Subcutaneous abdominal adipose tissue (tissue), 5 donors: Measurements from ENCODE around the gene GLB1L3.

Experiments used
- H3K27ac ChIP-seq: one replicate; pipeline ENCODE4 v1.7.0; 2013; ENCODE audit warnings: low read depth, mild to moderate bottlenecking, inconsistent platforms, low read length, moderate library complexity
- H3K27me3 ChIP-seq, 5 donors: one replicate each; pipeline ENCODE4 v1.7.0; 2013; ENCODE audit warnings: low read length in 5 of 5, inconsistent platforms in 1 of 5; ENCODE audit not compliant: control insufficient read depth in 5 of 5, insufficient read depth in 4 of 5
- H3K36me3 ChIP-seq, 5 donors: one replicate each; pipeline ENCODE4 v1.7.0; 2013; ENCODE audit warnings: low read length in 5 of 5; ENCODE audit not compliant: control insufficient read depth in 5 of 5, insufficient read depth in 5 of 5
- H3K4me1 ChIP-seq, 5 donors: one replicate each; pipeline ENCODE4 v1.7.0; 2013; ENCODE audit warnings: low read length in 5 of 5, mild to moderate bottlenecking in 3 of 5, moderate library complexity in 1 of 5; ENCODE audit not compliant: control insufficient read depth in 5 of 5, insufficient read depth in 5 of 5
- H3K4me3 ChIP-seq, 5 donors: one replicate each; pipeline ENCODE4 v1.7.0; 2013; ENCODE audit warnings: low read length in 5 of 5, low read depth in 1 of 5
- H3K9ac ChIP-seq, 5 donors: one replicate each; pipeline ENCODE4 v1.7.0; 2013; ENCODE audit warnings: low read length in 5 of 5, mild to moderate bottlenecking in 4 of 5, moderate library complexity in 3 of 5
- H3K9me3 ChIP-seq, 5 donors: one replicate each; pipeline ENCODE4 v1.7.0; 2013; ENCODE audit warnings: low read length in 5 of 5; ENCODE audit not compliant: control insufficient read depth in 5 of 5
- donor health status: healthy.
- donor health status: healthy.
- donor health status: healthy.
- donor health status: healthy.
- donor health status: healthy.

Gene GLB1L3

DNA sequence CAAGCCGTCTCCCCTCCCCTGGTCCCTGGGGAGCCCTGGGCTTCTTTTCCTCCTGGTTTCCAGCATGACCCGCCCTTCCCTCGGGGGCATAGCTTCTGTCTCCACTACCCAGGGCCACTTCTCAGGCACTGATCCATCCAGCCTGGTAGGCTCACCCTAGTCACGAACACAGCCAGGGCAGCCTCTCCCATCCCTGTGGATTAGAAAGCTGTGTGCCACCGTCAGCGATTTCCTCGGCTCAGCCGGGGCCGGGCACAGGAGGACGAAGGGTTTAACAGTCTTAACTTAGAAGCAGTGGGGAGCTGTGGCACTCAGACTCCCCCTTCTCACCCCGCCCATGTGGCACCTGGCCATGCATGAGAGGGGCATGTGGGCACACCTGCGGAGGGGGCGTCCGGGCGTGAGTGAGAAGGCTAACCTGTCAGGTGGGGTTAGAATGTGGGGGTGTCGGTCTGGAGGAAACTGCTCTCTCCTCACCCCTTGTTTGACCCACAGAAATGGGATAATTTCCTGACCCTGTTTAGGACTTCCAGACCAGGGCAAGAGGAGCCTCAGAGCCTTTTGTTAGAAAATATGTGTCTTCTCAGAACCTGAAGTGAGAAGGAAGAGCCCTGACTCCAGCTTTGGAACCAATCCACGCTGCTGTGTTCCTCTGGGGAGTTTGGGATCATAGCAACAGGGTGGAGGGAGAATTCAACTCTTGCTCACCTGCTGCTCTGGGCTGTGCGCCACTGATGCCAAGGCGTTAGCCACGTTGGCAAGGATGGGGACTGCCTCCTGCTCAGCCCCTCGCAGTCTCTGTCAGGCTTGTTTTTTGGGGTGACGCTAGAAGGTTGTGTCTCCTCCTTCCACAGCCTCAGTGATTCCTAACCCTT is 70.2 kb downstream of the GLB1L3 start:
- H3K36me3 ChIP-seq: no peaks in the 10 kb centered on the region
- no peak overlapping the region for H3K4me3 ChIP-seq
- H3K9ac ChIP-seq: no peak overlapping the region
- H3K27ac ChIP-seq: no peak overlapping the region
- H3K9me3 ChIP-seq: no peaks in the 10 kb centered on the region
- no peaks in the 10 kb centered on the region for H3K4me1 ChIP-seq
- H3K27me3 ChIP-seq: peaks cover 3 to 12% (median 5%) of the 10 kb centered on the region in 5 donors

- Histone ChIP-seq H3K36me3 (no peaks in the 10 kb centered on the region), H3K4me3 (no peak overlapping the region), H3K4me1 (no peaks in the 10 kb centered on the region), H3K27me3 (peaks cover 3 to 12% (median 5%) of the 10 kb centered on the region in 5 donors), H3K27ac (no peak overlapping the region), H3K9me3 (no peaks in the 10 kb centered on the region), H3K9ac (no peak overlapping the region)
Measured at GRCh38 chr11:134346976-134347350, 70.8 kb downstream of the GLB1L3 start.

DNA sequence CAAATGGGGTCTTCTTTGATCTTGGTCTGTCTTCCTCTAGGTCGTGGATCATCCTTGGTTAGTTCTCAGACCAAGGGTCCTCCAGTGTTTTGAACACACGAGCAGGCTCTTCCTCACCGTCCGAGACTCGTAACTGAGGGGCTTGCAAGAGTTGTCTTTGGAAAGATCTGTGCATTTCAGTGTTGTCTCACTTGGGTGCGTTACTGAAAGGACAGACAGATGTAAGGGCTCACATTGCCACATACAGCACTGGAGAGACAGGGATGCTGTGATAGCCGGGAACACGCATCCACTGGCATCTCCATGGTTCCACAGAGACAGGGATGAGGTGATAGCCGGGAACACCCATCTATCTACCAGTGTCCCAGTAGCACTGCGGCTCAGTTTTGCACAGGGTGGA is 71.3 kb downstream of the GLB1L3 start:
- Histone ChIP-seq H3K4me3 (no peak overlapping the region), H3K27ac (no peak overlapping the region), H3K36me3 (no peaks in the 10 kb centered on the region), H3K27me3 (peaks cover 2 to 12% (median 5%) of the 10 kb centered on the region in 5 donors), H3K9ac (no peak overlapping the region), H3K4me1 (no peaks in the 10 kb centered on the region), H3K9me3 (no peaks in the 10 kb centered on the region)

- Histone ChIP-seq H3K9me3 (no peaks in the 10 kb centered on the region), H3K4me1 (no peaks in the 10 kb centered on the region), H3K4me3 (no peak overlapping the region), H3K9ac (no peak overlapping the region), H3K27ac (no peak overlapping the region), H3K27me3 (peaks cover 0 to 5% (median 3%) of the 10 kb centered on the region in 5 donors), H3K36me3 (no peaks in the 10 kb centered on the region)
Measured at GRCh38 chr11:134349109-134349801, 73.1 kb downstream of the GLB1L3 start.

DNA sequence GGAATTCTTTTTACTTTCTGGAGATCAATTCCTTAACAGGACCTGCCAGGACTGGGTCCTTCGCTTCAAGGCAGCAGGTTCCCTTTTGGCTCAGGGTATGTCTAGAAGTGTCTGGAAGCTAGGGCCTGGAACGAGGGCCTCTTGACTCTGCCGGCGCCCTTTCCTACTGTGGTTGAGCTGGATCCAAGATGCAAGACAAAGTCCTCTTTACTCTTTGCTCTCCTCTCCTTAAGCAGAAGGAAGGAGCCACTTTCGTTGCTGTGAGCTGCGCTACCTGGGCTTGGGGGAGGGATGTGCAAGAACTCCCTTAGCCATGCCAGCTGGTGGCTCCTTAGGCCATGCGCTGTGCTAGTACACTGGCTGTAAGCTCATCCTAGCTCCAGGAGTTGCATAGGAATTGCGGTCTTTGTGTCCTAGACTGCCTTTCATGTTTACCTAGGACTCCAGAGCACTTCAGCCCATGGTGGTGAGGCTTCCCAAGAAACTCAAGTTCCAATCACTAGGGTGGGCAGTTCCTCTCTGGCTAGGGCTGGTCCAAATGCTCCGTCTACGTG is 73.7 kb downstream of the GLB1L3 start:
- Histone ChIP-seq H3K9ac (no peak overlapping the region), H3K27me3 (peaks cover 0 to 5% (median 3%) of the 10 kb centered on the region in 5 donors), H3K36me3 (no peaks in the 10 kb centered on the region), H3K9me3 (no peaks in the 10 kb centered on the region), H3K4me3 (no peak overlapping the region), H3K4me1 (no peaks in the 10 kb centered on the region), H3K27ac (no peak overlapping the region)

DNA sequence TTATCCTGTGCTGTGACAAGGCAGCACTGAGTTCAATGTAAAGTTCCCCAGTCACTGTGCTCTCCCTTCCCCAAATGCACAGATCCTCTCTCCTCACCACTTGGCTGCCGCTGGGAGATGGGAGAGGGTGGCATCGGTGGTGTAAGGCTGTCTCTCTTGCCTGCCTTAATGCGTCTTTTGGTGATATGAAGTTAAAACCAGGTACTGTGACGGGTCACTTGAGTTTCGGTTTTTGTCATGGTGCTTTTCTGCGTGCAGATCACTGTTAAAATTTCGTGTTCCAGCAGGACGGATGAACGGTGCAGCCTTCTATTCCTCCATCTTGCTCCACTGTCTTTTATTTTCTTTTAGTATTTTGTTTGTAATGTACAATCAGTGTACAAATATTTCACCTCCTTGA is 74.2 kb downstream of the GLB1L3 start:
- Histone ChIP-seq H3K27ac (no peak overlapping the region), H3K4me3 (no peak overlapping the region), H3K4me1 (no peaks in the 10 kb centered on the region), H3K9me3 (no peaks in the 10 kb centered on the region), H3K27me3 (peaks cover 0 to 4% (median 3%) of the 10 kb centered on the region in 5 donors), H3K9ac (no peak overlapping the region), H3K36me3 (no peaks in the 10 kb centered on the region)

DNA sequence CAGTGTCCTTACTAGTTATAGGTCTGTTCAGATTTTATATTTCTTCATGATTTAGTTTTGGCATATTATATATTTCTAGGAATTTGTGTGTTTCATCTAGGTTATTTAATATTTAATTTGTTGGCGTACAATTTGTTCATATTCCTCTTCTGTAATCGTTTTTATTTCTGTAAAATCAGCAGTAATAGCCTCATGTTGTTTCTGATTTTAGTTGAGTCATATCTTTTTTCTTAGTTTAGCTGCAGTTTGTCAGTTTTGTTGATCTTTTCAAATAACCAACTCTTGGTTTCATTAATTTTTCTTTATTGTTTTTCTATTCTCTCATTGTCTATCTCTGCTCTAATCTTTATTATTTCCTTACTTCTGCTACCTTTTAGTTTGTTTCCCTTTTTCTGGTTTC is 75.9 kb downstream of the GLB1L3 start:
- no peak overlapping the region for H3K9ac ChIP-seq
- no peak overlapping the region for H3K27ac ChIP-seq
- H3K36me3 ChIP-seq: no peaks in the 10 kb centered on the region
- H3K4me1 ChIP-seq: no peaks in the 10 kb centered on the region
- H3K27me3 ChIP-seq: peaks cover 0 to 3% (median 1%) of the 10 kb centered on the region in 5 donors
- H3K4me3 ChIP-seq: no peak overlapping the region
- H3K9me3 ChIP-seq: no peaks in the 10 kb centered on the region

DNA sequence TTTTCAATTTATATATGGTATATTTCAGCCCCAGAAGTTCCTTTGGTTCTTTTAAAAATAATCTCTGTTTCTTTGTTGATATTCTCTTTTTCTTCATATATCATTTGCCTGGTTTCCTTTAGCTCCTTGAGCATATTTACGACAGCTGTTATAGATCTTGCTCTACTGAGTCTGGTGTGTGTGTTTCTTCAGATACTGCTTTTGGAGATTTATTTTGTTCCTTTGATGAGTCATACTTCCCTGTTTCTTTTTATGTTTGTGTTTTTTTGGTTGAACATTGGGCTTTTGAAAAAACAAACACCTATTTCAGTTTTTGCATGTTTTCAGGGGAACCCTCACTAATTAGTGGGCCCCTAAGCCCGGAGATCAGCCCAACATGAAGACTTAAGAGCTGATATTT is 79.0 kb downstream of the GLB1L3 start:
- H3K9ac ChIP-seq: no peak overlapping the region
- no peak overlapping the region for H3K27ac ChIP-seq
- H3K27me3 ChIP-seq: peaks cover 10 to 21% (median 15%) of the 10 kb centered on the region in 5 donors
- H3K36me3 ChIP-seq: no peaks in the 10 kb centered on the region
- no peak overlapping the region for H3K4me3 ChIP-seq
- peaks cover 0 to 3% (median 0%) of the 10 kb centered on the region in 5 donors for H3K4me1 ChIP-seq
- no peaks in the 10 kb centered on the region for H3K9me3 ChIP-seq

GRCh38 chr11:134355656-134356055 is 79.5 kb downstream of the GLB1L3 start:
- no peaks in the 10 kb centered on the region for H3K36me3 ChIP-seq
- no peak overlapping the region for H3K27ac ChIP-seq
- no peaks in the 10 kb centered on the region for H3K9me3 ChIP-seq
- peaks cover 0 to 5% (median 0%) of the 10 kb centered on the region in 5 donors for H3K4me1 ChIP-seq
- H3K27me3 ChIP-seq: peaks cover 10 to 22% (median 16%) of the 10 kb centered on the region in 5 donors
- no peak overlapping the region for H3K4me3 ChIP-seq
- no peak overlapping the region for H3K9ac ChIP-seq
